Activated T-cell treated with anti-CD3 and anti-CD28 coated beads for 1 hour (primary cell): ENCODE results near the gene PLEKHA6.
"Not testable (repeated sequence)": the region's sequence is repeated elsewhere in the genome, so short reads cannot be mapped to it uniquely, and the experiment has no call there.

Experiments used
- DNase-seq: peaks from one replicate; pipeline ENCODE4 v3.0.0-alpha.2; 2020; ENCODE audit warnings: low read depth

Gene PLEKHA6

GRCh38 chr1:204237515-204237914, 122.2 kb downstream of the PLEKHA6 start:
- not testable (repeated sequence) for DNase-seq

GRCh38 chr1:204232526-204232925, 127.2 kb downstream of the PLEKHA6 start:
- no peak for DNase-seq

- no peak for DNase-seq
Observed at GRCh38 chr1:204230211-204230610, 129.5 kb downstream of the PLEKHA6 start.

- no peak for DNase-seq
Observed at GRCh38 chr1:204228896-204229295, 130.8 kb downstream of the PLEKHA6 start.

- no peak for DNase-seq
Observed at GRCh38 chr1:204227996-204228785, 131.5 kb downstream of the PLEKHA6 start.

- no peak for DNase-seq
Observed at GRCh38 chr1:204227351-204227750, 132.4 kb downstream of the PLEKHA6 start.

GRCh38 chr1:204225841-204226735, 133.6 kb downstream of the PLEKHA6 start:
- no peak for DNase-seq

- no peak for DNase-seq
Observed at GRCh38 chr1:204224655-204225054, 135.1 kb downstream of the PLEKHA6 start.

- no peak for DNase-seq
Observed at GRCh38 chr1:204223129-204223860, 136.4 kb downstream of the PLEKHA6 start.

- DNase-seq: no peak
Observed at GRCh38 chr1:204222764-204223055, 137.0 kb downstream of the PLEKHA6 start.

GRCh38 chr1:204222006-204222763, 137.5 kb downstream of the PLEKHA6 start:
- no peak for DNase-seq

GRCh38 chr1:204221271-204221670, 138.5 kb downstream of the PLEKHA6 start:
- DNase-seq: no peak

- DNase-seq: no peak
Observed at GRCh38 chr1:204219971-204220616, 139.6 kb downstream of the PLEKHA6 start.

- DNase-seq: no peak
Observed at GRCh38 chr1:204218552-204218951, 141.2 kb downstream of the PLEKHA6 start.

GRCh38 chr1:204217648-204218000, 142.1 kb downstream of the PLEKHA6 start:
- no peak for DNase-seq

GRCh38 chr1:204216880-204217647, 142.7 kb downstream of the PLEKHA6 start:
- DNase-seq: no peak

GRCh38 chr1:204216236-204216635, 143.5 kb downstream of the PLEKHA6 start:
- DNase-seq: no peak

GRCh38 chr1:204213668-204214662, 145.8 kb downstream of the PLEKHA6 start, which contains the start of gene GOLT1A:
TSS of gene GOLT1A (minus strand) at chr1:204213988. CDS start at chr1:204213906, 82 bp downstream.
- DNase-seq: peak; percentile 13

GRCh38 chr1:204212715-204213114, 147.0 kb downstream of the PLEKHA6 start:
- DNase-seq: no peak
